HG02852 (cell line): Measurements from ENCODE around the gene COL24A1.
"Not testable (repeated sequence)": the region's sequence is repeated elsewhere in the genome, so short reads cannot be mapped to it uniquely, and the experiment has no call there.

Experiments used
- ATAC-seq: cut with Tn5 transposase; IDR thresholded peaks from one replicate; pipeline ENCODE4 v1.9.1; 2021; ENCODE audit warnings: mild to moderate bottlenecking, moderate library complexity; ENCODE audit not compliant: unreplicated experiment

COL24A1 gene

DNA sequence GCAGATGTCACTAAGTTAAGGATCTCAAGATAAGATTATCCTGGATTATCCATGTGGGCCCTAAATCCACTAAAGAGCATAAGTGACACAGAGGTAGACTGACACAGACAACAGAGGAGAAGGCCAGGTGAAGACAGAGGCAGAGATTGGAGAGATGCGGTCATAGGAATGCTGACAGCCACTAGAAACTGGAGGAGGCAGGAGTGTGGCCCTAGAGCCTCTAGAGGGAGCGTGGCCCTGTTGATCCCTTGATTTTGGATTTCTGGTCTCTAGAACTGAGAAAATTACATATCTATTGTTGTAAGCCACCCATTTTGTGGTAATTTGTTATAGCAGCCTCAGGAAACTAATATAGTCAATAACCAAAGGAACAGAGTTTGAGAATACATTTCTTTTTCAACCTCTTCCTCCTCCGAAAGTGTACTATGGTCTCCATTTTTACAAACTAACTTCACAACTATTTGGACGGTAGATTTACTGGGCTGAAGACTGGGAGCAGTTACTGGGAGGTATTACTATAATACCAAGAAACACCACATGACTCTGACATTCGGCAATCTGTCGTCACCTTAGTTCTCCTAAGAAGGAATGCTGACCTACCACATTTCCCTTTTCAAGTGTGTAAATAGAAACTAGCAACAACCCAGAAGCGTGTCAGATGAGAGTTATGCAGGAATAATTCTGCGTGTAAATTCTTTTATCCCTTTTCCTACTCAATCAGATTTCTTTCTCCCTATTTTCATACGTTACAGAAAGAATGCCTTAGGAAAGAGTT is 332.3 kb downstream of the COL24A1 start:
- ATAC-seq: no peak

DNA sequence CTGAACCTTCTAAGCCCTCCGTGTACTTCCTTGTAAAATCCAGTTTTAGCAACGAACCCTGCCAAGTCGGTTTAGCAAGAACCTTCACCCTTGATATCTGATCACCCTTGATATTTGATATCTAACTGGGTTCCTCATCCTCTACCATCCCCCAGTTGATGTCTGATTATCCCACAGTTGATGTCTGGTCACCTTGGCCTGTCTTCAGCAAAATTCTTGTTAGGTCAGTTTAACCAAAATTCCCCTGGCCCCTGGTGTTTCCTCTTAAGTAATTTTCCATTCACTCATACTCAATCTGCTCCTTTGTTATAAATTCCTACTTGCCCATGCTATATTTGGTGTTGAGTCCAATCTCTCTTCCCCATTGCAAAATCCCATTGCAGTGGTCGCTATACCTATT is 333.9 kb downstream of the COL24A1 start:
- ATAC-seq: no peak

DNA sequence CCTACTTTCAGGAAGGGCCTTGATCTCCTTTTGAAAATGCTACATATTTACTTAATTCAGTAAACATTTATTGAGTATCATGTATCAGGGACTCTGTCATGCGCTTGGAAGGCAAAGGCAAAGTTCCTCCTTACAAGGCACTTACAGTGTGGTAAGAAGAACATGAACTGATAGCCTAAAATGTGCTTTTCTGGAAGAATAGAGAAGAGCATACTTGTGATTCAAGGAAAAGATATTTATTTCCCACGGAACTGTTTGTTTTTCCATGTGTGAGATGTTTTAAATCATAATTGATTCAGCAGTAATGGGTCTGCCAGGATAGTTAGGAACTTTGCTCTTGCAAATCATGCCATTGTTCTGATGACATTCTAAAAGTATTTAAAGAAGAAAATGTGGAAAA is 338.2 kb downstream of the COL24A1 start:
- no peak for ATAC-seq

DNA sequence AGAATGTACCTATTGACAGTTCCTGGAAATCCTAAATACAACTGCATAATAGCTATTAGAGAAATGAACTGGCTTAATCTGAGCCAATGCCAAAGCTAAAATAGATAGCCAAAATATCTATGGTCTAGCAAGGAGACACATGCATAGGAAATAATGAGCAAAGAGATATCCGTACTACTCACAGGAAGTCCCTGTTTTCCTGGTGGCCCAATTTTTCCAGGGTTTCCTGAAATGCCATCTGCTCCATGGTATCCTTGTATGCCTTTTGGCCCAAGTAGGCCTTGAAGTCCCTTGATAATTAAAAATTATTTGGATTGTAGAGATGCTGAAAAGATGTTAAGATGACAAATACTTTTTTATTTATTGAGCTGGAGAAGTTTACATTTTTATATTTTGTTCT is 340.0 kb downstream of the COL24A1 start:
- ATAC-seq: no peak

DNA sequence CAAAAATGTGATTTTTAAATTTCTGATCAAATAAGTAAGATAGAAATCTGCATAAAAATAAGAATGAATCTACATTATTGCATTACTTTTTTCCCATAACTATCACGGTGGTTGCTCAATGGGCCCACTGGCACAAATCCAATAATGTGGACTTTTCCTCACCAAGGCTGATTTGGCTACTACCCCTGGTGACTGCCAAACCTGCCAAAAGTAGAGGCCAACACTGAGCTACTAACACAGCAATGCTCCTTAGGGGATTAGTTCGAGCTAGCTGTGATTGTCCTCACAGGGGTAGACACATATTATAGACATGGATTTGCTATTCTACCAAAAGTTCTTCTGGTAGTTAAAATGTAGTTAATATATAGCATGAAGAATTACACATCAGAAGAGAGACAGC is 340.7 kb downstream of the COL24A1 start:
- ATAC-seq: no peak

DNA sequence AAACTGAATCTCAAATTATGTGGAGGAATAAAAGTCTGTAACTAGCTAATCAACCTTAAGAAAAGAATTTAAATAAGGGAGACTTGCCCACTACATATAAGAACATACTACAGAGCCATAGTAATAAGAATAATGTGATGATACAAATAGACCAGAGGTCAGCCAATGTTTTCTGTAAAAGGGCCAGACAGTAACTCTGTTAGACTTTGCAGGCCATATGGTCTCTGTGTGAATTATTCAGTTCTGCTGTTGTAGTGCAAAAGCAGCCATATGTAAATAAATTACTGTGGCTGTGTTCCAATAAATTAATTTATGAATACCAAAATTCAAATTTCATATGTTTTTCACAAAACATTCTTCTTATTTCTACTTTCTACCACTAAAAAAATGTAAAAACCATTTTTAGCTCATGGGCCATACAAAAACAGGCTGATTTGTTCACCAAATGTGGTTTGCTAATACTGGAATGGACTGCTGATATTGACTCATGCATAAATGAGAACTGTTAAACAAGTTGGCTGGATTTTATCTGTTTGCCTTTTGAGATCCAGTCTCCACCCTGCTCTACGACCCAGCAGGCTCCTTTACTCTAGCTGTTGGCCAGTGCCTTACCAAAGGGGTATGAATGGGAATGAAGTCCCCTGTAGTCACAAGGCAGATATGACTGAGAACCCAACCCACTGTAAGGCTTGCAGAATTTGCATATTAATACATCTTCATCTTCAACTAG is 350.2 kb downstream of the COL24A1 start:
- ATAC-seq: no peak

DNA sequence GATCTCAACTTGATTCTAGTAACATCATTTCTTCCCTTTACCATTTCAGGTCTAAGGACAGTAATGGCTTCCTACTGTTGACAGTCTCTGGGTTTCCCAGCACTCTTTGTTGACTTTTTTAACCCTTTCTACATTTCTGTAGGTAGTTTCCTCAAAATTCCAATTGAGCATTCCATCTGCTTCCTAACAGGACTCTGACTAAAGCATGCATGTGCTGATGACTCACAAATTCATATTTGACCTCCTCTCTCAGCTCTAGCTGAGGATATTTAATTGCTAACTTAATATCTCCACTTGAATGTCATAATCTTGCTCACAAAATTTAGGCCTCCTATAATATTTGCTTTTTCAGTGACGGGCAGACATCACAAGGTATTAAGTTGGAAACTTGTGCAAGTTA is 355.1 kb downstream of the COL24A1 start:
- ATAC-seq: no peak

DNA sequence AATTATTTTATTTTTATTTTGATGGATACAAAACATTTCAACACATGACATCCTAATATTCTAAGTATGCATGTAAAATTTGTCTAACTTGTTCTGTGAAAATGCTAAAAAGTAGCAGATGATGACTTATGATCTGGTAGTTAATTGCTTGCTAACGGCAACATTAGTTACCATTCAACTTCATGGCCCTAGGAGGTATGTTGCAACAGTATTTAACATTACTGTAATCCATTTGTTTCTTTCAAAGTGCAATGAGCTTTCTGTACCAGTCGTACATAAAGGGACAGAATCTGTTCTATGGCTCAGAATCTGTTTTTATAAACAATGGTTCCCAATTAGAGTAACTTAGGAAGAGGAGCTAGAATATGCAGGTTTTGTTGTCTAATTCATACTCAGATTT is 356.8 kb downstream of the COL24A1 start:
- no peak for ATAC-seq

DNA sequence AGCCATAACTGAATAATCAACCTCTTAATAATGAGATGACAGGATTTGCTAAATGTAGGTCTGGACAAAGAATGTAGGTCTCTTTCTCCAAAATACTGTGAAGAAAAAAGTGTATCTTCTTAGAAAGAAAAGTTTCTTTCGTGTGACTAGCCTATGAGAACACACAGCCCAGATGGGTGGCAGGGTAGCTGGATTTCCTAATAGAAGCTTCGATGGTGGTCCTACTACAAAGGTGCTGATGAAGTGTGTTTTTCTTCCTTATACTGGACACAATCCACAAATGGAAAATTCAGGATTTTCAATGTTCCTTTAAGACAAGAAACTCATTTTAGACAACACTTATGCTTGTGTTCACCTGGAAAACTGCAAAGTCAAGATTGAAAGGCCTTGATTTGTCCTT is 358.2 kb downstream of the COL24A1 start:
- ATAC-seq: no peak

DNA sequence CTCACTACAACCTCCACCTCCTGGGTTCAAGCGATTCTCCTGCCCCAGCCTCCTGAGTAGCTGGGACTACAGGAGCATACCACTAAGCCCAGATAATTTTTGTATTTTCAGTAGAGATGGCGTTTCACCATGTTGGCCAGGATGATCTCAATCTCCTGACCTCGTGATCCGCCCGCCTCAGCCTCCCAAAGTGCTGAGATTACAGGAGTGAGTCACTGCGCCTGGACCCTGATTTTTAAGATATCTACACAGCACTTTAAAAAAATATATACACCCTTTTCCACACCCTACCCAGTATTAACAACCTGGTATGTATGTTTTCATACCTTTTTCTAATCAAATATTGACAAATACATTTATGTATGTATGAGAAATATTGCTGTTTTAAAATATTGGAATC is 379.6 kb downstream of the COL24A1 start:
- not testable (repeated sequence) for ATAC-seq

DNA sequence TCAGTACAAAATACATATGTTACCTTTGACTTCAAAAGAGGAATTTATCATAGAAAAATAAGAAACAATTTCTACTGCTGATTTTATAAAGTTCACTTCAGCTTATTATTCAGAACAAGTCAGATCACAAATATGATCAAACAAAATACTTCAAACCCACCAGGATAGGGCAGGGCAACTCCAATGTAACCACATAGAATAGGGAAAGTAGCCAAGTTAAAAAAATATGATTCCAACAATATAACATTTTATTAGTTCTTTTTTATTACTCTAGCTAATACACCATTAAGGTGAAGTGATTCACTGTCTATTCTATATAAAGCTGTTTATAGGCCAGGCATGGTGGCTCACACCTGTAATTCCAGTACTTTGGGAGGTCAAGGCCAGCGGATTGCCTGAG is 393.8 kb downstream of the COL24A1 start:
- ATAC-seq: no peak

DNA sequence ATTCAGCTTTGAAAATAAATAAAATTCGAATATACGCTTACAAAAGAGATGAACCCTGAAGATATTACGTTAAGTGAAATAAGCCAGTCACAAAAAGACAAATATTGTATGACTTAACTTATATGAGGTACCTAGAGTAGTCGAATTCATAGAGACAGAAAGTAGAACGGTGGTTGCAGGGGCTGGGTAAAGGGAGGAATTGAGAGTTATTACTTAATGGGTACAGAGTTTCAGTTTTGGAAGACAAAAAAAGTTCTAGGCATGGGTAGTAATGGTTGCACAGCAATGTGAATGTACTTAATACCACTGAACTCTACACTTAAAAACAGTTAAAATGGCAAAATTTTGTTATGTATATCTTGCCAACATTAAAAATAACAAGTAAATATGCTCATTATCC is 399.7 kb downstream of the COL24A1 start:
- ATAC-seq: no peak

DNA sequence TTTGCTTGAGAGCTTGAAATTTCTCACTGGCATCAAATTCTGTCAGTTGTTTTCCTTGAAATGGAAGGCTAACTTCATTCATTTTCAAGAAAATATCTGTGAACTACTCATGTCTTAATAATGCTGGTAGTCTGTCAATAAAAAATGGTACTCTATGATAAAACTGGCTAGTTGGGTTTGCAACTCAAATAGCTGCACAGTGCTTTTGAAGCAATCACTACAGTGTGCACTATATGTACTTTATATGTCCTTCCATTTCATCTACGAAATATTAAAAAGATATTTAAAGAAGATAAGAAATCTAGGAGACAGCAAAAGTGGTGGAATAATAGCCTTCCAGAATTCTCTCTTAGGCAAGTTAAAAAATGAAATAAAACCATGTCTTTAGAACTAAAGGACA is 408.5 kb downstream of the COL24A1 start:
- ATAC-seq: no peak

DNA sequence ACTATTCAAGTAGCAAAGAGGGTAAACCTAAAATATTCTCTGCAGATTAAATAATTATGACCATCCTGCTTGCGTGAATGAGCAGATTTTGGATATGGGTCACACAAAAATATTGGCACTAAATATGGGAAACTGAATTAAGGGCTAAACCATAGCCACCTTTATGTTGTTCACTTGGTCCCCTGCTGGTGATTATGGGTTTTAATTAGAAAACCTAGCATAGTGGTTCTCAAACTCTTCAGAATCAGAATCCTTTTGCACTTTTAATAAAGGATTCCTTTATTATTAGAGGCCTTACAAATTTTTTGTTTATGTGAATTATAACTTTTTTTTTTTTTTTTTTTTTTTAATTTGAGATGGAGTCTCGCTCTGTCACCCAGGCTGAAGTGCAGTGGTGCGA is 409.8 kb downstream of the COL24A1 start:
- ATAC-seq: no peak

DNA sequence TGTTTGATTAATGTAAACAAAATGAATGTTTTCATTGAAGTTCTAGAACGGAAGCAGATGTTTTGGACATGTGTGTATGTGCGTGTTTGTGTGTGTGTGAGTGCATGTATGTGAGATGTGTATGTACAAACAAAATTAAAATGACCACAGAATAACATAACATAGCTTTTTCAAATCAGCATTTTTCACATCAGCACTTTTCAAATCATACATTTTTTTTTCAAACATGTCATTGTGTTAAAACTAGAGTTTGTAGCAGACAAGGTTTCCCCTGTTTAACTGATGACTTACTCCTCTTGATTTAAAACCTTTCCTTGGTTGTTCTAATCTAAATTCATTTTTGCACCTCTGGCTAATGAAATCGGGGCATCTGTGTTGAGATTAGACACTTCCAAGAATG is 412.8 kb downstream of the COL24A1 start:
- ATAC-seq: no peak

DNA sequence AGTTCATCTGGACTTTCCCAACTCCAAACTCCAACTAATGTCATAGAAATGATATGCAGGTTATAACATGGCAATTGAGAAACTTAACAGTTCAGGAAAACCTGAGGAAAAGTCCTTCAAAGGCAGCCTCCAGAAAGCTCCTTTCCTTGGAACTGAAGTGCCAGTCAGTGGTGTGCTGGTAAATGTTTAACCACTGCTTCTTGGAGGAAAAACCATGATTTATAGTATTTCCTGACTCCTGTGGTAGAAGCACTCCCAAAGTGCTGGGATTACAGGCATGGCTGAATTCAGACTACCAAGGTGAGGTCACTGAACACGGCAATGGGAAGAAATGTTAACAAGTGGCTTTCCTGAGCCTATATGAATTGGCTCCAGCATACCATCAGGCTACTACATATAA is 421.6 kb downstream of the COL24A1 start:
- ATAC-seq: no peak

DNA sequence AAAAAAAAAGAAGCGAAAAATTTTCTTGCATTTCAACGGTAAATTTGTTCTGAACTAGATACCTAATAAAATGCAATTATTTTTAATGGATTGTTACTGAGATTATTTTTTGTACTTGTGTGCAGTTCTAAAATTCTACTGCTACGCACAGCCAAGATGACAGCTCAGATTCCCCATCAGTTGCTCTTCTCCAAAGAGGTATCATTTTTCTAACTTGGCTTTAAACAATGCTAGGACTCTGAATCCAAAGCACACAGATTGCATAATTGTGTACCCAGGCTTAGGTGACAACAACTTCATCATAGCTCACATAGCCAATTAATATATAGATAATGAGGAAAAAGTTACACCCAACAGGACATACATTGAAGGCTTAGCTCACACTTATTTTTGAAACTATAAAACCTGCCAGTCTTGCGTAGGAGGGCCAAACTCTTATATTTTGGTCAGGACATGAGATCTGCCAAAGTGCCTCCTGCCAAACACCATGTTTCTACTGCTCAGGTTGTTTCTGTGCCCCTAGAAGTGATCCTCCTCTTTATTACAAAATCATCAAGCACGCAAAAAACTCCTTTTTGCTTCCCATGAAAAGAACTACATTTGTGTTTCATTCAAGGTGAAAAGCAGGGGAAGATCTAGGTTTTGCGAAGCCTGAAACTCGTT is 437.8 kb downstream of the COL24A1 start:
- no peak for ATAC-seq

DNA sequence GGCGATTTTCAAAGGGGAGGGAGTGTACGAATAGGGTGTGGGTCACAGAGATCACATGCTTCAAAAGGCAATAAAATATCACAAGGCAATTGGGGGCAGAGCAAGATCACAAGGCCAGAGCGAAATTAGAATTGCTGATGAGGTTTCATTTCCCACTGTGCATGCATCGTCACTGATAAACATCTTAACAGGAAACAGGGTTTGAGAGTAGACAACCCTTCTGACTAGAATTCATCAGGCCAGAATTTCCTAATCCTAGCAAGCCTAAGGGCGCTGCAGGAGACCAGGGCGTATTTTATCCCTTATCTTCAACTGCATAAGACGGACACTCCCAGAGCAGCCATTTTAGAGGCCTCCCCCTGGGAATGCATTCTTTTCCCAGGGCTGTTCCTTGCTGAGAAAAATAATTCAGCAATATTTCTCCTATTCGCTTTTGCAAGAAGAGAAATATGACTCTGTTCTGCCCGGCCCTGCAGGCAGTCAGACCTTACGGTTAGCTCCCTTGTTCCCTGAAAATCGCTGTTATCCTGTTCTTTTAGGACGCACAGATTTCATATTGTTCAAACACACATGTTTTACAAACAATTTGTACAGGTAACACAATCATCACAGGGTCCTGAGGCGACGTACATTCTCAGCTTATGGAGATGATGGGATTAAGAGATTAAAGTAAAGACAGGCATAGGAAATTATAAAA is 442.0 kb downstream of the COL24A1 start:
- ATAC-seq: not testable (repeated sequence)

DNA sequence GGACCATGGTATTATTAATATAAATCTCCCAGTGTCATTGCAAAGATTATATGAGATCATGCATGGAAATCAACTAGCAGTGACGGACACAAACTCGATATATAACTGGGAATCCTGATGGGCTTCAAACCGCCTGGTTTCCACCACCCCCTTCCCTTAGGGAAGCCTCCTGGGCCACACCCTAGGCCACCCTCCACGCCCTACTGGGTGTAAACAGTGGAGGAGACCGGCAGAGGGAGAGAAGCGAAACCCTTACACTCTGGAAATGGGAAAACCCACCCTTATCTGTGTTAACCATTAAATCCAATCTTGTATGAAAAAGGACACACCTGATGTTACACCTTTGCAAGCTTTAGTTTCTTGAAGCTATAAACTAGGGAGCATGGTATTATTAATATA is 447.7 kb downstream of the COL24A1 start:
- no peak for ATAC-seq

DNA sequence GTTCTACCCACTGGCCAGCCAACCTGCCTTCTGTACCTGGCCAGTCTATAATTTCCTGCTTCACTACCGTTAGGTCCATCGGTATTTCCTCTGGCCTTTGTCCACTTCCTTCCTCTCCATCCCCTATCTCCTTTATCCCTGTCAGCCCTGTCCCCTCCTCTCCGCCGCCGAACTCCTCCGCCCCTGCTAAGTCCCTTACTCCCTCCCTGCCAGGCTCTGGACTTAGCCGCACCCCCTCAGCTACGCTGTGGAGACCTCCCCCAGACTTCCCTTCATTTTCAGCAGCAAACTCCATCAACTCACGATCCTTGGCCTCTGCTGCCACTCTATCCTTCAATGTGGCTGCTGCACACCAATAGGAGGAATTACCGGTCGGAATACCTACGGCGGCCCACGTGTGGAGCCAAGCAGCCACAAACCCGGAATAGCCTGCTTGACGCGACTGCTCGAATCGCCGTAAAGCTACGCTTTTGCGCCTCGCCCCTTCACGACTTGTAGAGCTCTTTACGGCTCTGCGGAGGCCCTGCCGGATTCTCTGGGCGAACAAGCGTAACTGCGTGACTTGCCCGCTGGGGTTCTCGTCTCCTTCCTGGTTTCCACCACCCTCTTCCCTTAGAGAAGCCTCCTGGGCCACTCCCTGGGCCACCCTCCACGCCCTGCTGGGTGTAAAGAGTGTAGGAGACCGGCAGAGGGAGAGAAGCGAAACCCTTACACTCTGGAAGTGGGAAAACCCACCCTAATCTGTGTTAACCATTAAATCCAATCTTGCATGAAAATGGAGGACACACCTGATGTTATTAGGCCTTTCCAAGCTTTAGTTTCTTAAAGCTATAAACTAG is 448.4 kb downstream of the COL24A1 start, which contains the start of gene ZNHIT6:
Gene ZNHIT6 (minus strand): TSS at position 444 of the 839 bp plus-strand sequence. CDS start 149 bp downstream, at position 295.
- peak; percentile 80 for ATAC-seq
